MCF 10A (cell line): ENCODE data around the gene MGAT4A. TPM values are rescaled to one million over a fixed set of nuclear protein-coding genes. Genes with fewer than 3 reads are reported as not detected.
"Not testable (repeated sequence)": the region's sequence is repeated elsewhere in the genome, so short reads cannot be mapped to it uniquely, and the experiment has no call there.

Source experiments
- BruUV-seq: library from RNA; stranded (reverse); fragments of 400-500 nt; replicated peaks from 2 replicates; lab custom pipeline; 2021; lab: Mats Ljungman, UMichigan
- CTCF ChIA-PET: fragments of 300-600 bp; sonication (Branson Sonifier 250); formaldehyde crosslinking; extraction: SDS; loops from one replicate; lab custom pipeline; 2021; ENCODE audit warnings: antibody characterized with exemption, inconsistent platforms; lab: Yijun Ruan, JAX
- POLR2A ChIA-PET: fragments of 300-600, 350-650 bp; sonication (Branson Sonifier 250); formaldehyde crosslinking; extraction: SDS; loops from one replicate; lab custom pipeline; 2020; ENCODE audit warnings: antibody characterized with exemption, inconsistent platforms; lab: Yijun Ruan, JAX
- DNase-seq: peaks from one replicate; pipeline ENCODE4 v3.0.0-alpha.2; 2018; ENCODE audit not compliant: unreplicated experiment
- H3K27ac Mint-ChIP-seq: one replicate; pipeline ENCODE4 v1.8.0; 2022; ENCODE audit warnings: mild to moderate bottlenecking, low read depth, mixed read lengths; ENCODE audit not compliant: unreplicated experiment
- H3K27me3 Mint-ChIP-seq: one replicate; pipeline ENCODE4 v1.8.0; 2022; ENCODE audit warnings: mixed read lengths; ENCODE audit not compliant: insufficient read depth, unreplicated experiment
- H3K36me3 Mint-ChIP-seq: one replicate; pipeline ENCODE4 v1.8.0; 2022; ENCODE audit warnings: mild to moderate bottlenecking, moderate library complexity, mixed read lengths; ENCODE audit not compliant: insufficient read depth, unreplicated experiment
- H3K4me1 Mint-ChIP-seq: one replicate; pipeline ENCODE4 v1.8.0; 2022; ENCODE audit warnings: mixed read lengths; ENCODE audit not compliant: insufficient read depth, unreplicated experiment
- H3K4me3 Mint-ChIP-seq: one replicate; pipeline ENCODE4 v1.8.0; 2022; ENCODE audit warnings: mild to moderate bottlenecking, moderate library complexity, mixed read lengths; ENCODE audit not compliant: unreplicated experiment
- H3K9me3 Mint-ChIP-seq: one replicate; pipeline ENCODE4 v1.8.0; 2022; ENCODE audit warnings: mixed read lengths; ENCODE audit not compliant: unreplicated experiment
- intact Hi-C: fragments of 100-400 bp; cut with micrococcal nuclease; formaldehyde crosslinking; loops from 2 replicates; pipeline ENCODE4 v1.14.1; 2022
- total RNA-seq: library from RNA; stranded (reverse); gene quantifications from 2 replicates; pipeline ENCODE4 v1.2.3, GENCODE V29; 2022
- TF ChIP-seq, protein P1 (sequence below): fragments of 200-600 bp; IDR thresholded peaks from one replicate; pipeline ENCODE4 v1.8.0; 2022; ENCODE audit warnings: antibody characterized with exemption, mild to moderate bottlenecking; ENCODE audit not compliant: unreplicated experiment

The MGAT4A gene
- total RNA-seq, 1 experiment from 2014 or later, result 3.7 TPM

GRCh38 chr2:98663511-98664090, 67.3 kb downstream of the MGAT4A start:
- Mint-ChIP-seq H3K27me3 (no peaks in the 10 kb centered on the region), H3K4me1 (peaks cover 6% of the 10 kb centered on the region), H3K27ac (peak overlapping the region; percentile 76), H3K36me3 (no peaks in the 10 kb centered on the region), H3K4me3 (no peak overlapping the region), H3K9me3 (peaks cover 10% of the 10 kb centered on the region)
- ChIA-PET CTCF (interaction anchor here (0.7 to 1.4 kb wide), 4 partner anchors 13 to 1285 kb away, joined by 3 read pairs; partner anchors contain the start of gene CRACDL), POLR2A (interaction anchor here (0.8 to 1.5 kb wide), 4 partner anchors 10 to 204 kb away, joined by 3 to 9 read pairs (median 4); partner anchors contain the start of gene MGAT4A)
- DNase-seq, result no peak
- TF ChIP-seq, protein P1, sequence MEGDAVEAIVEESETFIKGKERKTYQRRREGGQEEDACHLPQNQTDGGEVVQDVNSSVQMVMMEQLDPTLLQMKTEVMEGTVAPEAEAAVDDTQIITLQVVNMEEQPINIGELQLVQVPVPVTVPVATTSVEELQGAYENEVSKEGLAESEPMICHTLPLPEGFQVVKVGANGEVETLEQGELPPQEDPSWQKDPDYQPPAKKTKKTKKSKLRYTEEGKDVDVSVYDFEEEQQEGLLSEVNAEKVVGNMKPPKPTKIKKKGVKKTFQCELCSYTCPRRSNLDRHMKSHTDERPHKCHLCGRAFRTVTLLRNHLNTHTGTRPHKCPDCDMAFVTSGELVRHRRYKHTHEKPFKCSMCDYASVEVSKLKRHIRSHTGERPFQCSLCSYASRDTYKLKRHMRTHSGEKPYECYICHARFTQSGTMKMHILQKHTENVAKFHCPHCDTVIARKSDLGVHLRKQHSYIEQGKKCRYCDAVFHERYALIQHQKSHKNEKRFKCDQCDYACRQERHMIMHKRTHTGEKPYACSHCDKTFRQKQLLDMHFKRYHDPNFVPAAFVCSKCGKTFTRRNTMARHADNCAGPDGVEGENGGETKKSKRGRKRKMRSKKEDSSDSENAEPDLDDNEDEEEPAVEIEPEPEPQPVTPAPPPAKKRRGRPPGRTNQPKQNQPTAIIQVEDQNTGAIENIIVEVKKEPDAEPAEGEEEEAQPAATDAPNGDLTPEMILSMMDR, result no peak
- no TSS peak for BruUV-seq
- intact Hi-C loops, result no loop called here

DNA sequence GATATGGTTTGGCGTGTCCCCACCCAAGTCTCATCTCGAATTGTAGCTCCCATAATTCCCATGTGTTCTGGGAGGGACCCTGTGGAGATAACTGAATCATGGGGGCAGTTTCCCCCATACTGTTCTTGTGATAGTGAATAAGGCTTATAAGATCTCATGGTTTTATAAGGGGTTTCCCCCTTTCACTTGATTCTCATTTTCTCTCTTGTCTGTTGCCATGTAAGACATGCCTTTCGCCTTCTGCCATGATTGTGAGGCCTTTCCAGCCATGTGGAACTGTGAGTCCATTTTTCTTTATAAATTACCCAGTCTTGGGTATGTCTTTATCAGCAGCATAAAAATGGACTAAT, 71.5 kb downstream of the MGAT4A start:
- DNase-seq, H3K4me3 Mint-ChIP-seq, H3K27me3 Mint-ChIP-seq, POLR2A ChIA-PET, H3K36me3 Mint-ChIP-seq, H3K4me1 Mint-ChIP-seq, intact Hi-C loops, H3K27ac Mint-ChIP-seq, BruUV-seq: not testable (repeated sequence)
- CTCF ChIA-PET, result interaction anchor here (0.6 to 1.8 kb wide), 4 partner anchors 9 to 179 kb away, joined by 3 to 7 read pairs (median 6); no protein-coding TSS in a partner anchor
- H3K9me3 Mint-ChIP-seq, result peaks cover 10% of the 10 kb centered on the region

DNA sequence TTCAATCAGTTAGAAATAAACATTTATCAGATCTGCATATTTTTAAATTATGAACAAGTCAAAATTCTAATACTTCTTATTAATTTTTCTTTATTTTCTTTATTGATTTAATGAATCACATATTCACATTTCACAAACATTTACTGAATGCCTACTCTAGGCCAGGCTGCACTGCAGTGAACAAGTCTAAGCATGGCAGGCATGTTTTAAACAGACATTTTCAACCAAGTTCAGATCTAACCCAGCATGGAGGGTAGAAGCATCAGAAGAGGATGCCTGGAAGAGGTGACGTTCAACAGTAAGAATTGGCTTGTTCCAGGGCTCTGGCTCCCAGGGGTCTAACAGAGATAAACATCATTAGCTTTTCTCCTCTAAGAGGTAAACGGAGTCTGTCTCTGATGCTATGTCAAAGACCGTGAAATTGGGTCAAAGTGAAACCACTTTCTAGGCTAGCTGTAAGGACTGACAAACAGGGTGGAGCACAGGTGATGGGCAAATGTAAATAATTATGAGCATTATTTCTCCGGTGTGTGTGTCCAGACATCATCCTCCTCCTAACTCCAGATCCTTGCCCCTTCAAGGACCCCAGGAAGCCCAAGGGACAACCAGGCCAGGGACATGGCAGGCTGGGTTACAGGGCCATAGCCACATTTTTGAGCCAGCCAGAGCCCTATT, 72.0 kb downstream of the MGAT4A start:
- Mint-ChIP-seq H3K4me3 (no peak overlapping the region), H3K9me3 (peaks cover 10% of the 10 kb centered on the region), H3K36me3 (no peaks in the 10 kb centered on the region), H3K4me1 (peaks cover 6% of the 10 kb centered on the region), H3K27me3 (no peaks in the 10 kb centered on the region), H3K27ac (no peak overlapping the region)
- intact Hi-C loops, result no loop called here
- TF ChIP-seq, protein P1, result no peak
- DNase-seq, result no peak
- CTCF ChIA-PET, result interaction anchor here (0.6 to 1.8 kb wide), 5 partner anchors 10 to 179 kb away, joined by 3 to 7 read pairs (median 3); no protein-coding TSS in a partner anchor
- POLR2A ChIA-PET, result no interaction called here
- no TSS peak for BruUV-seq

DNA sequence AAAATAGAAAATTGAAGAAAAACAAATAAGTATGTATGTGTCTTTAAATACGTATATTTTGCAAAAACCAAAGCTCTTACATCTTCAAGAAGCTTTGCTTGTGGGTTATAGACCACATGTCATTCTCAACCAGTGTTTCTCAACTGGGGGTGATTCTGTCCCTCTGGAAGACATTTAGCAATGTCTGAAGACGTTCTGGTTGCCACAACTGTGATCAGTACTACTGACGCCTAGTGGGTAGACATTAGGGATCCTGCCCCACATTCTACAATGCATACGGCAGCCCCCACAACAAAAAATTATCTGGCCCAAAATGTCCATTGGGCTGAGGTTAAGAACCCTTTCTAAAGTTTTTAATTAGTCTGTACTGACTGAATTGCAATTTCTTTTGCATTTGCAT, 74.1 kb downstream of the MGAT4A start:
- Mint-ChIP-seq H3K27ac (no peak overlapping the region), H3K36me3 (no peaks in the 10 kb centered on the region), H3K4me1 (no peaks in the 10 kb centered on the region), H3K9me3 (peaks cover 10% of the 10 kb centered on the region), H3K4me3 (no peak overlapping the region), H3K27me3 (no peaks in the 10 kb centered on the region)
- BruUV-seq, result no TSS peak
- ChIA-PET POLR2A (interaction anchor here (0.6 kb wide), 1 partner anchor 63 kb away, joined by 3 read pairs; no protein-coding TSS in a partner anchor), CTCF (interaction anchor here (0.7 to 1.3 kb wide), 3 partner anchors 59 to 1033 kb away, joined by 3 to 10 read pairs (median 3); no protein-coding TSS in a partner anchor)
- intact Hi-C loops, result no loop called here
- TF ChIP-seq, protein P1, result no peak
- no peak for DNase-seq
